Aorta (tissue), 5 donors: Measurements from ENCODE around the gene TOX3. TPM values are rescaled to one million over a fixed set of nuclear protein-coding genes. Genes with fewer than 3 reads are reported as not detected.

ENCODE experiments used
- ATAC-seq: fragments of 200-7000 bp; cut with Tn5 transposase; one replicate; pipeline ENCODE4 v1.9.1; 2022; ENCODE audit warnings: moderate library complexity; ENCODE audit not compliant: low FRiP score
- DNase-seq, 2 donors: peaks; one replicate each; pipeline ENCODE4 v3.0.0-alpha.2; 2020
- H3K27ac ChIP-seq, 2 donors: one replicate each; pipeline ENCODE4 v1.5.1; 2013; ENCODE audit warnings: low read length in 2 of 2, mild to moderate bottlenecking in 2 of 2, moderate library complexity in 2 of 2, control low read depth in 1 of 2, inconsistent platforms in 1 of 2, low read depth in 1 of 2
- H3K27me3 ChIP-seq, 2 donors: one replicate each; pipeline ENCODE4 v1.6.1; 2013; ENCODE audit warnings: control low read depth in 1 of 2, low read length in 1 of 2, mild to moderate bottlenecking in 1 of 2, moderate library complexity in 1 of 2; ENCODE audit not compliant: insufficient read depth in 2 of 2, control insufficient read depth in 1 of 2
- H3K36me3 ChIP-seq, 2 donors: one replicate each; pipeline ENCODE4 v1.6.1; 2013; ENCODE audit warnings: control low read depth in 1 of 2, low read length in 1 of 2, mild to moderate bottlenecking in 1 of 2; ENCODE audit not compliant: insufficient read depth in 2 of 2, control insufficient read depth in 1 of 2
- H3K4me1 ChIP-seq, 2 donors: one replicate each; pipeline ENCODE4 v1.6.1; 2013; ENCODE audit warnings: low read length in 2 of 2, control low read depth in 1 of 2, mild to moderate bottlenecking in 1 of 2, moderate library complexity in 1 of 2; ENCODE audit not compliant: insufficient read depth in 2 of 2, control insufficient read depth in 1 of 2
- H3K4me3 ChIP-seq, 2 donors: one replicate each; pipeline ENCODE4 v1.5.1; 2013; ENCODE audit warnings: low read length in 2 of 2, control low read depth in 1 of 2, mild to moderate bottlenecking in 1 of 2
- H3K9me3 ChIP-seq: one replicate; pipeline ENCODE4 v1.6.1; 2013; ENCODE audit warnings: mild to moderate bottlenecking, low read length; ENCODE audit not compliant: control insufficient read depth
- WGBS, 2 donors: extraction: QIAGEN DNeasy Blood & Tissue Kit; methylation state at CpG; one replicate each; pipeline ENCODE4 v1.1.7; 2013; 5-methylcytosine and 5-hydroxymethylcytosine counted together
- intact Hi-C, 2 donors: fragments of 100-400 bp; cut with DNase I; formaldehyde crosslinking; loops; one replicate each; pipeline versions ENCODE4 v1.14.2 to v1.15.0; 2022
- polyA plus RNA-seq, 2 donors: library from polyadenylated mRNA; stranded (reverse); fragments of 200-250 nt; gene quantifications; one replicate each; pipeline ENCODE4 v1.2.3, GENCODE V29; 2013
- total RNA-seq, 2 donors: library from RNA; stranded (reverse); fragmentation: NEBNext Ultra II Directional; extraction: Animal tissue kit (Norgen Biotek cat#: 25700); gene quantifications; one replicate each; pipeline ENCODE4 v1.2.1, GENCODE V29; 2021
- donor health status: healthy with polysubstance abuse.
- donor health status: Bipolar disorder and iron deficiency.
- donor health status: DM: no; HTN: no; CAD: no.
- donor health status: DM: no; HTN: no; CAD: no.
- donor health status: DM: yes; HTN: yes; CAD: no.

TOX3 gene
- total and polyA plus RNA-seq, 4 donors = 1.3 TPM; not detected in 3

DNA sequence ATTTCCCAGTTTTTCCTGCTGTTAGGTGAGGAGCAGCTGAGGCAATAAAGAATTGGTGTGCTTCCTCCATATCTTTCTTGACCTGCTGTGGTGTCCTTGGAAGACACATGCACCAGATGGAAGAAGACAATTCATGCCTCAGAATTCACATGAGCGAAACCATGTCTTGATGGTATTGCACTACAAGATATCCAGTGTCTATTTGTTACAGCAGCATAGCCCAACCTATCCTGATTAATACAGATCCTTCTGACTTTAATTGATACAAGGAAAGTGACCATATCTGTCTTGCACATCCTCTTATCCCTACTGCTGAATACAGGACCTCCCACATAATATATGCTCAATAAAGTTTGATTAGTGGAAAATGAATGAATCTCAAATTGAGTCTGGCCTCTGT is 9.1 kb upstream of the TOX3 start:
- Histone ChIP-seq H3K4me1 (no peaks in the 10 kb centered on the region), H3K36me3 (no peaks in the 10 kb centered on the region), H3K9me3 (peaks cover 3% of the 10 kb centered on the region), H3K4me3 (no peak overlapping the region), H3K27ac (no peak overlapping the region), H3K27me3 (no peaks in the 10 kb centered on the region)
- DNase-seq (no peak), ATAC-seq (no peak)
- intact Hi-C loops = no loop called here
- WGBS, 2 donors = 90 to 96% methylated on average over 1 of the region's 1 CpG

DNA sequence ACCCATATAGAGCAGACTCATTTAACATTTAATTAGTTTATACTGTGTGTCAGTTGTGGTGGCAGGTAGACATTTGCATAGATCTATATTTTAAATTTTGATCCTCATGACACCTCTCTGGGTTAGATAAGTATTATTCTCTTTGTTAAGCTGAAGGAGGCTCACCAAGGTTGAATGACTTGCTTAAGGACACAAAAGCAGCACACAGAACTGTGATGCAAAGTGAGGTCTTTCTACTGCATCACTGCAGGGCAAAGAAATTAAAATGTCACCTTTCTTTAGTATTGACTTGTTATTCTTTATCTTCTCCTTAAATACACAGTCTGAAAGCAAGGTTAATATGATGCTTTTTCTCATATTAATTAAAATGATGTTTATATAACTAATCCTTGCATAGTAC is 8.6 kb upstream of the TOX3 start:
- Histone ChIP-seq H3K4me3 (no peak overlapping the region), H3K36me3 (no peaks in the 10 kb centered on the region), H3K9me3 (peaks cover 3% of the 10 kb centered on the region), H3K4me1 (no peaks in the 10 kb centered on the region), H3K27ac (no peak overlapping the region), H3K27me3 (no peaks in the 10 kb centered on the region)
- intact Hi-C loops = no loop called here
- DNase-seq (no peak), ATAC-seq (no peak)

DNA sequence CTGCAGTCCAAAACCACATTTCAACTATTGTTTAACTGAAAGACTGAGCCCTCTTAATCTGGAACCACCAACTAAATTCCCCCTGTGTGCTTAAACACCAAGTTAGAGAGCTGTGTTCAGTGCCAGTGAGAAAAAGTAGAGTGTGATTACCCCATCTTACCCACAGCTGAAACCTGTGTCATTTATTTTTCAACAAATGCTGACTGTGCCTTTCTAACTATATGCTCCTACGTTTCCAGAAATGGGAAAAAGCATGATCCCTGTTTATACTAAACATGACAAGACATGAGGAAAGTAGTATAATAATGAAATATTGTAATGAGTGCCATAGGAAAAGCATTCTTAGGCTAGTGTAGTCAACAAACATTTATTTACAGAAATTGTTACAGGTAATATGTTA is 7.4 kb upstream of the TOX3 start:
- 44 to 49% methylated on average over 1 of the region's 1 CpG for WGBS, 2 donors
- DNase-seq = no peak
- intact Hi-C loops = no loop called here
- ATAC-seq = no peak
- Histone ChIP-seq H3K27me3 (no peaks in the 10 kb centered on the region), H3K36me3 (no peaks in the 10 kb centered on the region), H3K4me3 (no peak overlapping the region), H3K4me1 (no peaks in the 10 kb centered on the region), H3K9me3 (peaks cover 3% of the 10 kb centered on the region), H3K27ac (no peak overlapping the region)

DNA sequence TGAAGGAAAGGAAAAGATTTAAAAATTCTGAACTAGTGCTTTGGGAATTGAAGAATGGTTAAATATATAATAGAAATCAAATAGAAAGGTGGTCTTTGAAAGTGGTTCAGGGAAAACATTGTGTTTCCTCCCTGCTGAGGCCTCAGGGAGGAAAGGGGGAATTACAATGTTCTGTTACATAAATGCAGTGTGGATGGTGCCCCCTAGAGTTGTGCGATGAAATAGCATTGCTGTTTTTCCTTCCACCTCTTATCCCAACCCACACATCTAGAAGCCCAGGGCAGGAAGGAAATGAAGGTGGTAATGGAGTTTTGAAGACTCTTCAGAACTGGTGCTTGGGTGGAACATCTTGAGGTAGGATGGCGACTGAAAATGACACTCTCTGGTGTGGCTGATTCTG is 6.4 kb upstream of the TOX3 start:
- no peaks in the 10 kb centered on the region for H3K27me3 ChIP-seq
- no peaks in the 10 kb centered on the region for H3K4me1 ChIP-seq
- H3K4me3 ChIP-seq = no peak overlapping the region
- intact Hi-C loops = no loop called here
- H3K9me3 ChIP-seq = peaks cover 3% of the 10 kb centered on the region
- WGBS, 2 donors = 81 to 84% methylated on average over 2 of the region's 2 CpGs
- DNase-seq = no peak
- no peaks in the 10 kb centered on the region for H3K36me3 ChIP-seq
- ATAC-seq = no peak
- no peak overlapping the region for H3K27ac ChIP-seq

DNA sequence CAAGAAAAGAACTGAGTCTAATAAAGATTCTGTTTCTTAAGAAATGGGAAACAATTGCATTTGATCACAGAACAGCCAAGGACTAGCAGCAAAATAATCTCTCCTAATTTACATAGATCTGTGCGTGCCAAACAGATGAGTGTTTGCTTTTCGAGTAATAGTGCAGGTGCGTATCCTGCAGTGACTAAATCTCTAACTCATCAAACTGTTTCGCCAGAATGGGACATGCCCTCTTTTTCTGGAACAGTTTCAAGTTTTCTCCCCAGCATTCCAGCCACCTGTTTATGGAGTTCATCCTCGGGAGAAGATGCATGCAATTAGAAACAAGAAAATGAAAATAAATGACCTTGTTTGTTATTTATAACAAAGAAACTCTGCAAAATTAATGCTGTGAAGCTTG is 5.7 kb upstream of the TOX3 start:
- Histone ChIP-seq H3K27ac (no peak overlapping the region), H3K4me3 (no peak overlapping the region), H3K4me1 (no peaks in the 10 kb centered on the region), H3K36me3 (no peaks in the 10 kb centered on the region), H3K9me3 (peaks cover 3% of the 10 kb centered on the region), H3K27me3 (no peaks in the 10 kb centered on the region)
- 62 to 63% methylated on average over 5 of the region's 5 CpGs for WGBS, 2 donors
- DNase-seq (no peak), ATAC-seq (no peak)
- intact Hi-C loops = no loop called here

DNA sequence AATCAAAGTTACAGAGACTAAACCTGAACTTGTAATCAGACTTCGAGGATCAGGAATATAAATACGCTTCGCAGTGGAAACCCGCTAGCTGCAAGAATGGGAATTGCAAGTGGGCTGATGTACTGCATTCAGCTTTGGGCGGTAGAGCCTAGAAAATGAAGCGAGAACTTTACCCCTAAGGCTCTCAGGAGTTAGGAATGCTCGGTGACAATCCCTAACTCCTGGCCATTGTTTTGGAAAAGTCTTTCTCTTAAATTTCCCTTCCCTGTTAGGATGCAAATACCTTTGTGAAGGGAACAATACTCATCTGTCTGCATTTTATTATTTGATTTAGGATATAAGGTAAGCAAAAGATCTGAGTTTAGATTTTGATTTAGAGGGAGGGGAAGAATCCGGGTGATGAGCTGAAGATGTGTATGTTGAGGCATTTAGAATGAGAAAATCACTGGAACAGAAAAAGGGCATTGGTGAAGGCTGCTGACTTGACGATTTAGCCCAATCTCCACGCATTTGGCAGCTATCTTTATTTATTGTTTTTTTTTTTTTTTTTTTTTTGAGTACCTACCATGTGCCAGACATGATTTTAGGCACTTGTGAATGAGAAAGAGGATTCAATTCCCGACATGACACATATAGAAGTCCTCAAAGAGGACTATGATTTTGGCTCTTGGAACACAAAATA is 2.2 kb upstream of the TOX3 start:
- Histone ChIP-seq H3K4me3 (no peak overlapping the region), H3K4me1 (peaks cover 2 to 3% of the 10 kb centered on the region in 2 donors), H3K27me3 (no peaks in the 10 kb centered on the region), H3K9me3 (no peaks in the 10 kb centered on the region), H3K27ac (no peak overlapping the region), H3K36me3 (no peaks in the 10 kb centered on the region)
- intact Hi-C loops = no loop called here
- ATAC-seq (no peak), DNase-seq (no peak)
- 9 to 16% methylated on average over 11 of the region's 11 CpGs for WGBS, 2 donors

DNA sequence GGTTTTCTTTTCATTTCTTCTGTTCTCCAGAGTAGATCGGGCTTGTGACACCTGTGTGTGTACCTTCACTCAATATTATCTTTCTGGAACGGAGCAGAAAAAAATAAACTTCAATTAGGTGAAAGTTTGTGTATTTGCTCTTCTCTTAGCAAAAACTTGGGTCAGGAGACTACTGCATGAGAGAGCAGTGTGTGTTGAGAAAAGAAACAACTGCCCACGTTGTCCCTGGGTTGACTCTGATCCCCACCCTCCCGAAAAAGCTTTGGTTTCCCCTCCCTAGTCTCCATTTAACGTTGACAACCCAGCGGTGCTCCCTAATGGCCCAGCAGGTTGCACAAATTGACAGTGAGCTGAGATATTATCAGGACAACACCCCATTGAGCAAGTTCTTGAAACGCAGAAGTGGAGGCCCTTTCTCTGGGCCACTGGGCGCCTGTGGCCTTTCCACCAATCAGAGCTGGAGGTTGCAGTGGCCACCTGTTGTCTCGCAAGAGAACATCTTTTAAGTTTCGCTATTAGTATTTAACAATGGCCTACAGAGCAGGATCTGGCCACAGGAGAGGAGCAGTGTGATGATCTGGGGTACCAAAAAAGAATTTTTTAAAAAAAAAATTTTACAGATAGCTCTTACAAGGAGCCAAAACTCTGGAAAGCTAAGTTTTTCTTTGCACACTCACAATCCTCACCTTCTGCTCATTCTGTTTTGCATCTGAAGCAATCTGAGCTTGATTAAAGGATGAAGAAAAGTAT is 1.5 kb upstream of the TOX3 start:
- ATAC-seq = no peak
- intact Hi-C loops = no loop called here
- H3K9me3 ChIP-seq = no peaks in the 10 kb centered on the region
- DNase-seq = no peak
- WGBS, 2 donors = 23 to 26% methylated on average over 10 of the region's 10 CpGs
- H3K27ac ChIP-seq = no peak overlapping the region
- H3K27me3 ChIP-seq = no peaks in the 10 kb centered on the region
- no peaks in the 10 kb centered on the region for H3K36me3 ChIP-seq
- peaks cover 2 to 3% of the 10 kb centered on the region in 2 donors for H3K4me1 ChIP-seq
- H3K4me3 ChIP-seq = no peak overlapping the region

DNA sequence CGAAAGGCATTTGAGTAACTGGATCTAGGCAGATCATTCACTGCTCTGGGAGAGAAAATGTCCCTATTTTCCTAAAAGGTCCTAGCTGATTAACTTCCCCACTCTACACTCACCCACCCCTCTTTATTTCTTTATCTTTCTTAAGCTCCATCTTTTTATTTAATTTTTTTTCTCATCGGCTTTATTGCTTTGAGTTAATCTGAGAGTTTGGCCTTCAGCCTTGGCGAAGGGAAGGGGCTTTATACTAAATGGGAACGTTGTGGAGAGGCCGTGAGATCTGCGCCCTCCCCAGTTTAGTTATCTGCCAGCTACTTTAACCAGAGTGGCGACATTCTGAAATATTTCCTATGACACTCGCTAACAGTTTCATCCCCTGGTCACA is 882 bp upstream of the TOX3 start:
- WGBS, 2 donors = 30 to 37% methylated on average over 8 of the region's 8 CpGs
- H3K4me3 ChIP-seq = no peak overlapping the region
- no peak overlapping the region for H3K27ac ChIP-seq
- H3K9me3 ChIP-seq = no peaks in the 10 kb centered on the region
- intact Hi-C loops = no loop called here
- ATAC-seq = no peak
- no peaks in the 10 kb centered on the region for H3K36me3 ChIP-seq
- no peak for DNase-seq
- no peaks in the 10 kb centered on the region for H3K27me3 ChIP-seq
- H3K4me1 ChIP-seq = peaks cover 2 to 3% of the 10 kb centered on the region in 2 donors
